GM12878 (cell line): ENCODE measurements around the gene PDIA5. TPM values are rescaled to one million over a fixed set of nuclear protein-coding genes. Genes with fewer than 3 reads are reported as not detected.

Source experiments
- ATAC-seq: fragments of 200-7000 bp; cut with Tn5 transposase; 3 replicates; pipeline ENCODE4 v1.9.1; 2020; ENCODE audit warnings: mild to moderate bottlenecking, moderate library complexity
- BruUV-seq: library from RNA; stranded (reverse); fragments of 400-500 nt; replicated peaks from 2 replicates; lab custom pipeline; 2021; lab: Mats Ljungman, UMichigan
- CTCF ChIA-PET: fragments of 300-600 bp; sonication (Branson Sonifier 250); formaldehyde crosslinking; extraction: SDS; loops from one replicate; lab custom pipeline; 2021; ENCODE audit warnings: inconsistent platforms; lab: Yijun Ruan, JAX
- POLR2A ChIA-PET: fragments of 350-600 bp; formaldehyde crosslinking; extraction: SDS; loops from one replicate; lab custom pipeline; 2021; ENCODE audit warnings: inconsistent platforms; lab: Charles Lee
- RAD21 ChIA-PET: fragments of 300-600 bp; sonication (Branson Sonifier 250); formaldehyde crosslinking; loops from one replicate; lab custom pipeline; 2023; ENCODE audit warnings: antibody characterized with exemption; ENCODE audit not compliant: unreplicated experiment; lab: Charles Lee
- SMC1A ChIA-PET: fragments of 300-600 bp; sonication (Branson Sonifier 250); formaldehyde crosslinking; loops from one replicate; lab custom pipeline; 2023; ENCODE audit not compliant: unreplicated experiment, uncharacterized antibody; lab: Charles Lee
- DNase-seq: peaks from one replicate; pipeline ENCODE4 v3.0.0-alpha.2; 2011; ENCODE audit warnings: low read depth, low spot score
- FAIRE-seq: peaks from 3 replicates; lab custom pipeline; 2011; peaks lifted over from hg19 to GRCh38; lab: Jason Lieb, UNC
- H2AFZ ChIP-seq: 2 replicates; pipeline ENCODE4 v1.6.0; 2011; ENCODE audit warnings: low read depth, low read length, control low read depth; ENCODE audit not compliant: control insufficient read depth
- H3K27ac ChIP-seq: 2 replicates; pipeline ENCODE4 v1.5.1; 2011; ENCODE audit warnings: control low read depth; ENCODE audit not compliant: control insufficient read depth, insufficient read depth
- H3K27me3 ChIP-seq, 2 experiments: replicated peaks in 1 of 2; 2 replicates each; pipeline versions ENCODE4 v1.6.0 to v1.6.1; 2011; ENCODE audit warnings: low read length in 1 of 2; ENCODE audit not compliant: control insufficient read depth in 2 of 2, insufficient read depth in 2 of 2
- H3K36me3 ChIP-seq, 2 experiments: 2 replicates each; pipeline ENCODE4 v1.5.1; 2011; ENCODE audit warnings: low read length in 1 of 2; ENCODE audit not compliant: control insufficient read depth in 2 of 2, insufficient read depth in 2 of 2
- H3K4me1 ChIP-seq: 2 replicates; pipeline ENCODE4 v1.6.1; 2011; ENCODE audit warnings: mild to moderate bottlenecking, low read length, moderate library complexity, mixed read lengths; ENCODE audit not compliant: control insufficient read depth, insufficient read depth
- H3K4me2 ChIP-seq: 2 replicates; pipeline ENCODE4 v1.6.0; 2011; ENCODE audit warnings: control low read depth; ENCODE audit not compliant: control insufficient read depth, insufficient read depth
- H3K4me3 ChIP-seq: fragments of 200-600 bp; sonication (generic); 2 replicates; pipeline ENCODE4 v1.5.1; 2016
- H3K79me2 ChIP-seq: 2 replicates; pipeline ENCODE4 v1.6.0; 2011; ENCODE audit warnings: low read length; ENCODE audit not compliant: control insufficient read depth, insufficient read depth
- H3K9ac ChIP-seq: 2 replicates; pipeline ENCODE4 v1.8.0; 2011; ENCODE audit warnings: low read length, control low read depth, mixed read lengths; ENCODE audit not compliant: control insufficient read depth, insufficient read depth
- H3K9me3 ChIP-seq: replicated peaks from 3 replicates; pipeline ENCODE4 v1.5.1; 2011; ENCODE audit warnings: mild to moderate bottlenecking, low read length; ENCODE audit not compliant: control insufficient read depth, insufficient read depth
- H4K20me1 ChIP-seq: 2 replicates; pipeline ENCODE4 v1.6.0; 2011; ENCODE audit not compliant: control insufficient read depth, insufficient read depth
- BCL11A ChIP-seq: IDR thresholded peaks from 2 replicates; pipeline ENCODE4 v1.6.1; 2011; ENCODE audit warnings: low read depth, low read length
- CREM ChIP-seq: IDR thresholded peaks from 2 replicates; pipeline ENCODE4 v1.6.1; 2014; ENCODE audit warnings: antibody characterized with exemption, low read depth
- DPF2 ChIP-seq: fragments of 450-650 bp; IDR thresholded peaks from 2 replicates; pipeline ENCODE4 v1.6.1; 2017; ENCODE audit warnings: mild to moderate bottlenecking
- ETV6 ChIP-seq, 2 experiments: fragments of 450-650 bp in 1 of 2; IDR thresholded peaks in 1 of 2; conservative IDR thresholded peaks in 1 of 2; 2 replicates each; pipeline ENCODE4 v1.6.1; 2014; ENCODE audit warnings: antibody characterized with exemption in 1 of 2, borderline replicate concordance in 1 of 2, low read depth in 1 of 2, mild to moderate bottlenecking in 1 of 2, moderate library complexity in 1 of 2
- HDAC6 ChIP-seq: fragments of 200-600 bp; sonication (generic); IDR thresholded peaks from one replicate; pipeline ENCODE4 v1.8.0; 2017; ENCODE audit warnings: antibody characterized with exemption; ENCODE audit not compliant: unreplicated experiment
- IKZF1 ChIP-seq: fragments of 450-650 bp; conservative IDR thresholded peaks from 2 replicates; pipeline ENCODE4 v1.6.1; 2017; ENCODE audit warnings: antibody characterized with exemption, mild to moderate bottlenecking
- KLF5 ChIP-seq: fragments of 450-650 bp; IDR thresholded peaks from 2 replicates; pipeline ENCODE4 v1.6.1; 2014; ENCODE audit warnings: mild to moderate bottlenecking; ENCODE audit not compliant: partially characterized antibody
- MLLT1 ChIP-seq: fragments of 450-650 bp; IDR thresholded peaks from 2 replicates; pipeline ENCODE4 v1.6.1; 2016; ENCODE audit warnings: mild to moderate bottlenecking
- MTA2 ChIP-seq: fragments of 450-650 bp; IDR thresholded peaks from 2 replicates; pipeline ENCODE4 v1.6.1; 2016; ENCODE audit warnings: low read depth, mild to moderate bottlenecking, moderate library complexity
- PRDM15 ChIP-seq: fragments of 450-650 bp; formaldehyde crosslinking; IDR thresholded peaks from 2 replicates; pipeline ENCODE4 v1.4.0; 2020; ENCODE audit warnings: mild to moderate bottlenecking, moderate library complexity
- ZNF622 ChIP-seq: fragments of 450-650 bp; IDR thresholded peaks from 2 replicates; pipeline ENCODE4 v1.6.1; 2017; ENCODE audit warnings: mild to moderate bottlenecking, inconsistent platforms
- ZNF687 ChIP-seq: fragments of 450-650 bp; IDR thresholded peaks from 2 replicates; pipeline ENCODE4 v1.6.1; 2017; ENCODE audit warnings: mild to moderate bottlenecking, moderate library complexity
- WGBS: methylation state at CpG from one replicate; pipeline ENCODE4 v1.1.6; 2016; ENCODE audit warnings: low lambda C conversion rate; ENCODE audit not compliant: insufficient replicate concordance, insufficient coverage; ENCODE audit errors: missing lambda C conversion rate; 5-methylcytosine and 5-hydroxymethylcytosine counted together
- in situ Hi-C: fragments of 300-500 bp; cut with MboI; formaldehyde crosslinking; loops from 9 replicates; pipeline ENCODE4 v1.14.3; 2018; ENCODE audit warnings: mixed read lengths
- intact Hi-C: fragments of 100-400 bp; cut with micrococcal nuclease; formaldehyde crosslinking; loops from one replicate; pipeline ENCODE4 v1.14.2; 2022; ENCODE audit not compliant: unreplicated experiment
- polyA plus RNA-seq, 11 experiments: library from polyadenylated mRNA; depleted of rRNA in 4 of 11; unstranded in 6 of 11; stranded (reverse) in 5 of 11; fragments of >200 nt; fragmentation: Nextera tagmentation in 4 of 11; fragmentation: Illumina TruSeq in 1 of 11; extraction: Ambion mirVana in 4 of 11; extraction: Trizol in 1 of 11; gene quantifications; 1 replicate in 1 of 11; 2 replicates in 10 of 11; pipeline versions ENCODE4 v1.2.1 to v1.2.3, GENCODE V29; 2011 to 2016; ENCODE audit warnings: inconsistent platforms in 2 of 11, missing spikeins in 2 of 11, low read depth in 1 of 11
- total RNA-seq, 4 experiments: library from RNA; depleted of rRNA in 3 of 4; stranded (reverse); fragments of >200 nt in 3 of 4; fragmentation: Illumina TruSeq in 1 of 4; extraction: Trizol in 1 of 4; gene quantifications; 2 replicates each; pipeline versions ENCODE4 v1.2.1 to v1.2.3, GENCODE V29; 2013 to 2021

PDIA5 gene
- total and polyA plus RNA-seq, 10 of the 15 experiments (the other 5 are each of a cell fraction or from before 2014, with no cell fraction given) = 4.1 to 24.8 (median 19.2) TPM

GRCh38 chr3:123126653-123127052 is 59.8 kb downstream of the PDIA5 start:
- Histone ChIP-seq H3K27ac (no peak overlapping the region), H3K79me2 (no peaks in the 10 kb centered on the region), H3K9ac (no peak overlapping the region), H3K9me3 (no peaks in the 10 kb centered on the region), H3K4me2 (no peak overlapping the region), H3K4me3 (no peak overlapping the region), H3K4me1 (no peaks in the 10 kb centered on the region; the same call in 1 of the 2 replicates), H2AFZ (no peak overlapping the region), H3K36me3 (peaks cover 19 to 23% of the 10 kb centered on the region in 2 experiments; a peak in 3 of 4 replicates), H4K20me1 (no peaks in the 10 kb centered on the region), H3K27me3 (no peaks in the 10 kb centered on the region)
- no peak for FAIRE-seq
- intact Hi-C loops = no loop called here
- SMC1A ChIA-PET = no interaction called here
- CTCF ChIA-PET = no interaction called here
- 98% methylated on average over 3 of the region's 3 CpGs for WGBS
- DNase-seq = no peak
- RAD21 ChIA-PET = interaction anchor here (0.6 kb wide), 1 partner anchor 365 kb away, joined by 3 read pairs; no protein-coding TSS in a partner anchor
- POLR2A ChIA-PET = no interaction called here
- TF ChIP-seq DPF2 (no peak), MLLT1 (no peak), PRDM15 (CRISPR knock-in tag) (no peak), IKZF1 (no peak), MTA2 (no peak), ETV6 (conservative IDR thresholded peaks at IDR 0.05 in 1 of 2, IDR thresholded peaks at IDR 0.05 in 1 of 2; ENCODE audit: borderline replicate concordance in 1 of 2, low read depth in 1 of 2) (no peak), ZNF622 (no peak), ZNF687 (no peak), CREM (no peak), HDAC6 (no peak), BCL11A (no peak), KLF5 (no peak)
- in situ Hi-C loops = no loop called here
- BruUV-seq = no TSS peak
- ATAC-seq = no peak
